ENCODE results near the gene LANCL2. TPM values are rescaled to one million over a fixed set of nuclear protein-coding genes. Genes with fewer than 3 reads are reported as not detected.

Gene LANCL2
- total RNA-seq, 5 donors from 2014 or later (not counting 1 experiment from before 2014, with no cell fraction given), result 5.0 to 6.4 (median 6.1) TPM

GRCh38 chr7:55476852-55477780 is 112.0 kb downstream of the LANCL2 start:
- Mint-ChIP-seq H3K27ac (peak overlapping the region; percentile 78 to 87), H3K9me3 (no peaks in the 10 kb centered on the region), H3K27me3 (no peaks in the 10 kb centered on the region), H3K4me1 (peaks cover 78 to 90% (median 80%) of the 10 kb centered on the region in 3 donors), H3K4me3 (peak overlapping the region; percentile 18 to 80 (median 24)), H3K36me3 (peaks cover 22% of the 10 kb centered on the region)
- H3K36me3 ChIP-seq (ENCODE audit: control insufficient read depth in 2 of 2, extremely low read depth in 1 of 2, insufficient read depth in 1 of 2, low read length in 1 of 2), result peaks cover 0 to 9% of the 10 kb centered on the region in 2 donors
- H3K4me3 ChIP-seq (ENCODE audit: control insufficient read depth in 1 of 2, extremely low read depth in 1 of 2, low read length in 1 of 2), result no peak overlapping the region
- no peaks in the 10 kb centered on the region for H3K27me3 ChIP-seq (replicated peaks in 1 of 2; ENCODE audit: control insufficient read depth in 2 of 2, extremely low read depth in 1 of 2, insufficient read depth in 2 of 2, low read length in 1 of 2)
- H3K4me1 ChIP-seq (ENCODE audit: control insufficient read depth in 1 of 2, extremely low read depth in 1 of 2, insufficient read depth in 2 of 2, low read length in 2 of 2), result peaks cover 27 to 64% of the 10 kb centered on the region in 2 experiments
- CTCF ChIA-PET, result no interaction called here
- ATAC-seq (replicated peaks in 1 of 4), result no peak
- no peaks in the 10 kb centered on the region for H3K9me3 ChIP-seq
- 95% methylated on average over 17 of the region's 19 CpGs for WGBS (ENCODE audit: insufficient coverage)
- no peak for DNase-seq
- peak overlapping the region; percentile 42 for H3K27ac ChIP-seq (ENCODE audit: low read length)
- POLR2A ChIA-PET, result no interaction called here

- H3K4me3 Mint-ChIP-seq, result peak overlapping the region in 1 of 3 donors; percentile 80
- CTCF ChIA-PET, result interaction anchor here in 1 of 2 donors (0.6 kb wide), 1 partner anchor 46 kb away, joined by 3 read pairs; no protein-coding TSS in a partner anchor
These were observed 112.7 kb downstream of the LANCL2 start for GRCh38 chr7:55477781-55478374.

GRCh38 chr7:55478700-55479099 is 113.6 kb downstream of the LANCL2 start:
- ChIA-PET POLR2A (interaction anchor here in 1 of 2 donors (0.6 kb wide), 1 partner anchor 26 kb away, joined by 3 read pairs; no protein-coding TSS in a partner anchor), CTCF (interaction anchor here in 1 of 2 donors (1.1 to 1.7 kb wide), 2 partner anchors 9 to 24 kb away, joined by 3 read pairs; no protein-coding TSS in a partner anchor)
- Histone ChIP-seq H3K27ac (ENCODE audit: low read length) (no peak overlapping the region), H3K9me3 (no peaks in the 10 kb centered on the region), H3K36me3 (ENCODE audit: control insufficient read depth in 2 of 2, extremely low read depth in 1 of 2, insufficient read depth in 1 of 2, low read length in 1 of 2) (peaks cover 5 to 15% of the 10 kb centered on the region in 2 donors), H3K4me1 (ENCODE audit: control insufficient read depth in 1 of 2, extremely low read depth in 1 of 2, insufficient read depth in 2 of 2, low read length in 2 of 2) (peaks cover 24 to 54% of the 10 kb centered on the region in 2 experiments), H3K27me3 (replicated peaks in 1 of 2; ENCODE audit: control insufficient read depth in 2 of 2, extremely low read depth in 1 of 2, insufficient read depth in 2 of 2, low read length in 1 of 2) (no peaks in the 10 kb centered on the region), H3K4me3 (ENCODE audit: control insufficient read depth in 1 of 2, extremely low read depth in 1 of 2, low read length in 1 of 2) (no peak overlapping the region)
- peak overlapping the region; percentile 78 to 87 for H3K27ac Mint-ChIP-seq
- H3K9me3 Mint-ChIP-seq, result no peaks in the 10 kb centered on the region
- peaks cover 78 to 94% (median 81%) of the 10 kb centered on the region in 3 donors for H3K4me1 Mint-ChIP-seq
- no peak for ATAC-seq (replicated peaks in 1 of 4)
- no peak for DNase-seq
- H3K4me3 Mint-ChIP-seq, result no peak overlapping the region
- H3K36me3 Mint-ChIP-seq, result peaks cover 27% of the 10 kb centered on the region
- no CpG with 5 or more reads among the region's 6 CpGs for WGBS (ENCODE audit: insufficient coverage)
- no peaks in the 10 kb centered on the region for H3K27me3 Mint-ChIP-seq

More at GRCh38 chr7:55477781-55478374, 112.7 kb downstream of the LANCL2 start:
- Histone ChIP-seq H3K36me3 (ENCODE audit: control insufficient read depth in 2 of 2, extremely low read depth in 1 of 2, insufficient read depth in 1 of 2, low read length in 1 of 2) (peaks cover 5 to 9% of the 10 kb centered on the region in 2 donors), H3K9me3 (no peaks in the 10 kb centered on the region), H3K4me1 (ENCODE audit: control insufficient read depth in 1 of 2, extremely low read depth in 1 of 2, insufficient read depth in 2 of 2, low read length in 2 of 2) (peaks cover 27 to 62% of the 10 kb centered on the region in 2 experiments), H3K27ac (ENCODE audit: low read length) (no peak overlapping the region), H3K27me3 (replicated peaks in 1 of 2; ENCODE audit: control insufficient read depth in 2 of 2, extremely low read depth in 1 of 2, insufficient read depth in 2 of 2, low read length in 1 of 2) (no peaks in the 10 kb centered on the region), H3K4me3 (ENCODE audit: control insufficient read depth in 1 of 2, extremely low read depth in 1 of 2, low read length in 1 of 2) (no peak overlapping the region)
- peaks cover 23% of the 10 kb centered on the region for H3K36me3 Mint-ChIP-seq
- POLR2A ChIA-PET, result interaction anchor here in 1 of 2 donors (0.5 kb wide), 1 partner anchor 25 kb away, joined by 3 read pairs; no protein-coding TSS in a partner anchor
- ATAC-seq (replicated peaks in 1 of 4) (no peak), DNase-seq (no peak)
- H3K27ac Mint-ChIP-seq, result peak overlapping the region; percentile 78 to 87
- H3K9me3 Mint-ChIP-seq, result no peaks in the 10 kb centered on the region
- peaks cover 77 to 94% (median 80%) of the 10 kb centered on the region in 3 donors for H3K4me1 Mint-ChIP-seq
- 97% methylated on average over 11 of the region's 13 CpGs for WGBS (ENCODE audit: insufficient coverage)
- no peaks in the 10 kb centered on the region for H3K27me3 Mint-ChIP-seq

GRCh38 chr7:55481155-55481554 is 116.0 kb downstream of the LANCL2 start:
- no peaks in the 10 kb centered on the region for H3K9me3 ChIP-seq
- Mint-ChIP-seq H3K4me1 (peaks cover 73 to 91% (median 78%) of the 10 kb centered on the region in 3 donors), H3K36me3 (peaks cover 43% of the 10 kb centered on the region), H3K27me3 (no peaks in the 10 kb centered on the region), H3K27ac (peak overlapping the region; percentile 59 to 72), H3K4me3 (no peak overlapping the region), H3K9me3 (no peaks in the 10 kb centered on the region)
- WGBS (ENCODE audit: insufficient coverage), result 100% methylated on average over 2 of the region's 2 CpGs
- ChIA-PET POLR2A (no interaction called here), CTCF (interaction anchor here in 1 of 2 donors (1.2 kb wide), 1 partner anchor 71 kb away, joined by 4 read pairs; no protein-coding TSS in a partner anchor)
- H3K27ac ChIP-seq (ENCODE audit: low read length), result no peak overlapping the region
- H3K27me3 ChIP-seq (replicated peaks in 1 of 2; ENCODE audit: control insufficient read depth in 2 of 2, extremely low read depth in 1 of 2, insufficient read depth in 2 of 2, low read length in 1 of 2), result no peaks in the 10 kb centered on the region
- no peak for DNase-seq
- no peak for ATAC-seq (replicated peaks in 1 of 4)
- no peak overlapping the region for H3K4me3 ChIP-seq (ENCODE audit: control insufficient read depth in 1 of 2, extremely low read depth in 1 of 2, low read length in 1 of 2)
- H3K4me1 ChIP-seq (ENCODE audit: control insufficient read depth in 1 of 2, extremely low read depth in 1 of 2, insufficient read depth in 2 of 2, low read length in 2 of 2), result peaks cover 8 to 32% of the 10 kb centered on the region in 2 experiments
- peaks cover 5 to 31% of the 10 kb centered on the region in 2 donors for H3K36me3 ChIP-seq (ENCODE audit: control insufficient read depth in 2 of 2, extremely low read depth in 1 of 2, insufficient read depth in 1 of 2, low read length in 1 of 2)

GRCh38 chr7:55483046-55483445 is 117.9 kb downstream of the LANCL2 start:
- no peak for DNase-seq
- Mint-ChIP-seq H3K36me3 (peaks cover 49% of the 10 kb centered on the region), H3K9me3 (no peaks in the 10 kb centered on the region), H3K4me3 (no peak overlapping the region), H3K27me3 (no peaks in the 10 kb centered on the region), H3K4me1 (peaks cover 63 to 92% (median 67%) of the 10 kb centered on the region in 3 donors), H3K27ac (peak overlapping the region; percentile 51 to 66)
- 94% methylated on average over 2 of the region's 6 CpGs for WGBS (ENCODE audit: insufficient coverage)
- no peak overlapping the region for H3K4me3 ChIP-seq (ENCODE audit: control insufficient read depth in 1 of 2, extremely low read depth in 1 of 2, low read length in 1 of 2)
- H3K27ac ChIP-seq (ENCODE audit: low read length), result no peak overlapping the region
- peaks cover 7 to 40% of the 10 kb centered on the region in 2 donors for H3K36me3 ChIP-seq (ENCODE audit: control insufficient read depth in 2 of 2, extremely low read depth in 1 of 2, insufficient read depth in 1 of 2, low read length in 1 of 2)
- no peaks in the 10 kb centered on the region for H3K27me3 ChIP-seq (replicated peaks in 1 of 2; ENCODE audit: control insufficient read depth in 2 of 2, extremely low read depth in 1 of 2, insufficient read depth in 2 of 2, low read length in 1 of 2)
- H3K9me3 ChIP-seq, result no peaks in the 10 kb centered on the region
- no peak for ATAC-seq (replicated peaks in 1 of 4)
- CTCF ChIA-PET, result no interaction called here
- POLR2A ChIA-PET, result no interaction called here
- H3K4me1 ChIP-seq (ENCODE audit: control insufficient read depth in 1 of 2, extremely low read depth in 1 of 2, insufficient read depth in 2 of 2, low read length in 2 of 2), result peaks cover 0 to 23% of the 10 kb centered on the region in 2 experiments

All from T-cell (primary cell).